Stimulated activated CD4-positive, alpha-beta T cell treated with anti-CD3 and anti-CD28 coated beads, Interleukin-1b, Interleukin-23, amount 100 ng/mL, for 24 hours (primary cell): ENCODE measurements around the gene DEPDC5.
"Not testable (repeated sequence)": the region's sequence is repeated elsewhere in the genome, so short reads cannot be mapped to it uniquely, and the experiment has no call there.

Experiments
- DNase-seq, 4 experiments: peaks; one replicate each; pipeline ENCODE4 v3.0.0-alpha.2; 2020; ENCODE audit warnings: low read depth in 4 of 4, low spot score in 1 of 4

The DEPDC5 gene

GRCh38 chr22:31753634-31754501 is at the start of gene DEPDC5:
TSS of gene DEPDC5 (plus strand) at chr22:31754019. CDS start at chr22:31754922, 903 bp downstream.
- peak; percentile 84 to 95 (median 94) for DNase-seq

DNA sequence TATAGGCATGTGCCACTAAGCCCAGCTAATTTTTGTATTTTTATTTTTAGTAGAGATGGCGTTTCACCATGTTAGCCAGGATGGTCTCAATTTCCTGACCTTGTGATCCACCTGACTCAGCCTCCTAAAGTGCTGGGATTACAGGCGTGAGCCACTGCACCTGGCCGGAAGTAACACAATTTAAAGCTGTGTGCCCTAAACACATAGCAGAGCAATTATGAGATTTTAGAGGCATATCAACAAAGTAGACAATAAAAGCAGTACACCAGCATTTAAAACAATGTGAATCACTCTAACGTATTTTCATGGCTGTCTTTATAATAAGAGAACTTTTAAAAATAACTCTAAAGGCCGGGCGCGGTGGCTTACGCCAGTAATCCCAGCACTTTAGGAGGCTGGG is 46.3 kb upstream of the DEPDC5 start:
- no peak for DNase-seq

GRCh38 chr22:31711226-31711625 is 42.6 kb upstream of the DEPDC5 start:
- DNase-seq = not testable (repeated sequence)

- no peak for DNase-seq
Measured at GRCh38 chr22:31715147-31715778, 38.6 kb upstream of the DEPDC5 start.

DNA sequence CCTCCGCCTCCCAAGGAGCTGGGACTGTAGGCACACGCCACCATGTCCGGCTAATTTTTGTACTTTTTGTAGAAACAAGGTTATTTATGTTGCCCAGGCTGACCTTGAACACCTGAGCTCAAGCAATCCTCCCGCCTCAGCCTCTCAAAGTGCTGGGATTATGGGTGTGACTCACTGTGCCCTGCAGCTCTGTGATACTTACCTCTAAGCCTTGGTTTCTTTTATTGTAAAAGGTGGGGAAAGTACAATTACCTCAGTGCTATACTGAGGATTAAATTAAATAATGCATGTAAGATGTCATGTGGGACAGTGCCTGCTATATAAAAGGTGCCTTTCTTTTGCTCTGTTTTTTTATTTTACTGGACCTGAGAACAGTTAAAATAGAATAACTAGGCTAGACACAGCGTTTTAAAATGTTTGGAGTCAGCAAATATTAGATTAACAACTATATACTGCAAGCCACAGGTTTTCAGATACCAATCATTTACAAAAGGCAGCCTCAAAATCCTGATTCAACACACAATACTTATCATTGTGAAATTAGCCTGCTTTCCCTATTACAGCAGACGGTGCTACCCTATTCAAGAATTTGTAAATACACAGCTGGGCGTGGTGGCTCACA is 33.9 kb upstream of the DEPDC5 start:
- DNase-seq = no peak

- no peak for DNase-seq
Measured at GRCh38 chr22:31723723-31724122, 30.1 kb upstream of the DEPDC5 start.

GRCh38 chr22:31726692-31727091 is 27.1 kb upstream of the DEPDC5 start:
- DNase-seq = no peak

DNA sequence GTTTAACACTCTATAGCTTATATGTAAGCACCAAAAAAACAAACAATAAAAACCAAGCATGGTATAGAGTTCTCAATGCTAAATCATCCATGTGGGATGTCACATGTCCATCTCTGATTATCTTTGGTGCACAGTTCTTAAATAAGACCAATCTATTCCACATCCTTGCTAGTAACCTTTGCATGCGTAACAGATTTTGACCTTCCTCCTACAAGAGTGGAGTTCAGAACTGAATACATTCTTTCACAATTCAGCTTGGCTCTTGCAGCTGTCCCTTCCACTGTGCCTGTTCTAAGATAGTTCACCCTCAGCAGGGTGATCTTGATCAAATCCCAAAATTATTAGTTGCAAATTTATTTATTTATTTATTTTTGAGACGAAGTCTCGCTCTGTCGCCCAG is 25.0 kb upstream of the DEPDC5 start:
- no peak for DNase-seq

DNA sequence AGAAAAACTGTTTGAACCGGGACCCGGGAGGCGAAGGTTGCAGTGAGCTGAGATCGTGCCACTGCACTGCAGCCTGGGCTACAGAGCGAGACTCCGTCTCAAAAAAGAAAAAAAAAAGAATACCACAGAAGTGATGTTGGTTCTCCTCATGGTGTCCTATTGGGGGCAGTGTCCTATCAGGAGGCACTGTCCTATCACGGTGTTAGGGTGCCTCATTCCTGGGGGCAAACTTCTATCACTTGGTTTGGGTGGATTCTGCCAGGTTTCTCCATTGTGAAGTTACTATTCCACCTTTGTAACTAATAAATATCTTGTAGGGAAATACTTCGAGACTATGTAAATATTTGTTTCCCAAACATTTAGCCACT is 23.5 kb upstream of the DEPDC5 start:
- DNase-seq = no peak

DNA sequence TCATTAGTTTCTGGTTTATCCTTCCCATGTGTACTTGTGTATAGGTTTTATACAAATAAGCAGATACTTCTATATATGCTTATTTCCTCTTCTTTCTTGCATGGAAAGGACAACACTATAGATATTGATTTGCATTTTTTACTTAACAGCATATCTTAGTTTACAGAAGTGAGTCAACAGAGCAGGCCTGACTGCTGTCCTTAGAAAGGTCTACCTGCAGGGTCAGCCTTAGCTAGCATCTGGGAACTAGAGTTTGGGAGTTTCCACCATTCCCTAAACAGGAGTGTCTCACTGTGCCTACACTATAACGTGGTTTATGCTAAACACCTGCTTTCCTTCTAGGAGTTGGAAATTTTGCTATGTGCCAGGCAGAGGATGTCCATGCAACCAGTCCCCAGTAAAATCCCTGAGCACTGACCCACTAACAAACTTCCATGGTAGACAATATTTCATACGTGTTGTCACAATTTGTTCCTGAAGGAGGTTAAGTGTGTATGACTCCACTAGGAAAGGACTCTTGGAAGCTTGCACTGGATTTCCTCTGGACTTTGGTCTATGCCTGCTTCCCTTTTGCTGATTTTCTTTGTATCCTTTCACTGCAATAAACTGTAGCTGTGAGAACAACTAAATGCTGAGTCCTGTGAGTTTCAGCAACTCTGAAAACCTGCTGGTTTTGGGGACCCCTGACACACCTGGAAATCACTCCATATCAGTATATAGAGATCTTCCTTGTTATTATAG is 21.6 kb upstream of the DEPDC5 start:
- no peak for DNase-seq

- no peak for DNase-seq
Measured at GRCh38 chr22:31733580-31734079, 20.2 kb upstream of the DEPDC5 start.

DNA sequence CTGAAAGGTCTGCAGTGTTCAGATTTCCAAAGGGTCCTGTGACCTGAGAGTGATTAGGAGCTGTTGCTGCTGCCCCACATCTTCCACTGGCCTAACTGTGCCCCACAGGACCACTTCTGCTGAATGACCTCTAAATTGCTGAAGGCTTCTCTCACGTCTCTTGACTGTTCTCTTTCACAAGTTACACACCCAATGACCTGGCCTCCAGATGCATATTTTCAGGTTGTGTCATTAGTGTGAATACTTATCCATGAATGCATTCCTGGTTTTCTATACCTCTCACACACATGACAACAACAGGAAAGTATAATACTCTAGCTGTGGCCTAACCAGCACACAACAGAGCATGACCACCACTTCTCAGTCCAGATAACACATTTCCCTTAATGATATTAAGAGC is 19.3 kb upstream of the DEPDC5 start:
- no peak for DNase-seq

- DNase-seq = no peak
Measured at GRCh38 chr22:31736458-31736857, 17.4 kb upstream of the DEPDC5 start.

- no peak for DNase-seq
Measured at GRCh38 chr22:31737932-31738331, 15.9 kb upstream of the DEPDC5 start.

- no peak for DNase-seq
Measured at GRCh38 chr22:31738566-31738965, 15.3 kb upstream of the DEPDC5 start.

DNA sequence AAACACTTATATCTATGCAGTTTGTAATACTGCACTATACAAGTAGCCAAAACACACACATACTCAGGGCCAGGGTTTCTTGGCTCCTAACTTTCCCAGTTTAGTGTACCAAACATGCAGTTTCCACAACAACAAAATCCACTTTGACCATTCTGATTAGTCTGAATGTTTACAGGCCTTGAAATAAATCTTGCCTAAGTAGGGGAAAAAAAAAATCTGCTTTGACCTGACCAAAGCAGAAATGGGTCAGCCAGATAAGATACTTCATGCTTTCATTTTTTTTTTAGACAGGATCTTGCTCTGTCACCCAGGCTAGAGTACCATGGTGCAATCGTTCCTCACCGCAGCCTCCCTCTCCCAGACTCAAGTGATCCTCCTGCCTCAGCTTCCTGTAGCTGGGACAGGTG is 14.0 kb upstream of the DEPDC5 start:
- DNase-seq = no peak

- DNase-seq = not testable (repeated sequence)
Measured at GRCh38 chr22:31740314-31740713, 13.5 kb upstream of the DEPDC5 start.

GRCh38 chr22:31742115-31742514 is 11.7 kb upstream of the DEPDC5 start:
- no peak for DNase-seq

DNA sequence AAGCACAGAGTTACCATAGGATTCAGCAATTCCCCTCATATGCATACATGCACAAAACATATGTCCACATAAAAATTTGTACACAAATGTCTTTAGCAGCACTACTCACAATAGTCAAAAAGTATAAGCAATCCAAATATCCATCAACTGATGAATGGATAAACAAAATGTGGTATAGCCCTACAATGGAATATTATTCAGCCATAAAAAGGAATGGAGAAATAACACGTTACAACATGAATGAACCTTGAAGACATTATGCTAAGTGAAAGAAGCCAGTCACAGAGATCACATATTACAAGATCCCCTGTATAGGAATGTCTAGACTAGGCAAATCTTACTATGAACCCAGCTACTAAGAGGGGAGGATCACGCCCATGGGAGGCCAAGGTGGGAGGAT is 11.1 kb upstream of the DEPDC5 start:
- no peak for DNase-seq

- no peak for DNase-seq
Measured at GRCh38 chr22:31743871-31744270, 9.9 kb upstream of the DEPDC5 start.

DNA sequence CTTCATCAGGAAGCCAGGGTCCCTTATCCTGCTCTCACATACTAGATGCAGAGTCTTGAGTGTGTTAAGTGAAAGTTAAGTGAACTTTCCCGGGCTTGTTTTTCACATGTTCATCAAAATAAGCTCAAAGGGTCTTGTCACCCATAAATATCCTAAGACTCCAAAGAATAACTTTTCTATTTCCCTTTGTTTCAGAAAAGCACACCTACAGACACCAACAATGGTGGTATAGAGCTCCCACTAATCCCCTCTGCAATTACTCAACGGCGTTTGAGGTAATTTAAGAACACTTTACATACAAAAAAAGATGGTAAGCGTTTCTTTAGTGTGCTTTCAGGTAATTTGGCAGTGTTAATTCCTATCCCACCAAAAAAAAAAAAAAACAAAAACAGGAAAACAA is 6.4 kb upstream of the DEPDC5 start:
- no peak for DNase-seq
